Measurements from ENCODE around the gene N4BP3.
"Not testable (repeated sequence)": the region's sequence is repeated elsewhere in the genome, so short reads cannot be mapped to it uniquely, and the experiment has no call there.

N4BP3 gene

DNA sequence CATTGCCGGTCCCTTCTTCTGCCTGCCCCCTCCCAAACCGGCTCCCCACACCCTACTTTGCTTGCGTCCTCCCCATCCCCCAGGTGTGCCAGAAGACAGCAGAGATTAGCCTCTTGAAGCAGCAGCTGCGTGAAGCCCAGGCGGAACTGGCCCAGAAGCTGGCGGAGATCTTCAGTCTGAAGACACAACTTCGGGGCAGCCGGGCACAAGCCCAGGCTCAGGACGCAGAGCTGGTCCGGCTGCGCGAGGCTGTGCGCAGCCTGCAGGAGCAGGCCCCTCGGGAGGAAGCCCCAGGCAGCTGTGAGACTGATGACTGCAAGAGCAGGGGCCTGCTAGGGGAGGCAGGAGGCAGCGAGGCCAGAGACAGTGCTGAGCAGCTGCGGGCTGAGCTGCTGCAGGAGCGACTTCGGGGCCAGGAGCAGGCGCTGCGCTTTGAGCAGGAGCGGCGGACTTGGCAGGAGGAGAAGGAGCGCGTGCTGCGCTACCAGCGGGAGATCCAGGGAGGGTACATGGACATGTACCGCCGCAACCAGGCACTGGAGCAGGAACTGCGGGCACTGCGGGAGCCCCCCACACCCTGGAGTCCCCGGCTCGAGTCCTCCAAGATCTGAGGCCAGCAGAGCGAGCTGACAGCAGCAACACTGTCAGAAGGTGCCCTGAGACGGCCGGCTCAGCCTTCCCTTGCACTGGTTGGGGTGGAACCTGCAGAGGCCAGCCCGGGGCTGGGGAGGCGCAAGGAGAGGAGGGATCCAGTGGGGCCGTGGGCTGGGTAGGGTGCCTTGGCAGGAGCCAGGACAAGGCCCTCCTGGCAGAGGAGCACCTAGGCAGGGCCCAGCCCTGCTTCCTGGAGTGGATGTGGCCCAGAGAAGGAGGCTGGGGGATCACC is 8.3 kb downstream of the N4BP3 start:
- DNase-seq: no peak

GRCh38 chr5:178122346-178122745 is 9.0 kb downstream of the N4BP3 start:
- no peak for DNase-seq

GRCh38 chr5:178123094-178123965 is 10.0 kb downstream of the N4BP3 start:
- no peak for DNase-seq

- no peak for DNase-seq
Measured at GRCh38 chr5:178123966-178124925, 10.9 kb downstream of the N4BP3 start.

GRCh38 chr5:178125253-178125906 is 12.0 kb downstream of the N4BP3 start:
- DNase-seq: no peak

DNA sequence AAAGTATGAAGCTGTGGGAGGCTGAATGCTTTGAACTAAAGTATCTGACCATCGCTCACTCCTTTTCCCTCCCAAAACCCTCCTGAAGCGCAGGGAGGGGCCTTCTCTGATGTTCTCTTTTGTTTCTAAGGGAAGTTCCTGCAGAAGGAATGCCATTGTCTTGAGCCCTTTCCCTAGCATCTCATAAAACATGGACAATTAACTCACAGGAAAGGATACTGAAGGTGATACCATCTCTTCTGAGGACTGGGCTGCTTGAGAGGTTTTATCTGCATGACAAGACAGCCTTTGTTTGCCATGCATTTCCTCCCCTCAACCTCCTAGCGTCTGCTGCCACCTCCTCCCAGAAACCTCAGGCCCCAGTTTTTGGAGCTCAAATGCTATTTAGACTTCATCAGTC is 13.2 kb downstream of the N4BP3 start:
- DNase-seq: no peak

- DNase-seq: not testable (repeated sequence)
Measured at GRCh38 chr5:178127300-178128009, 14.1 kb downstream of the N4BP3 start.

GRCh38 chr5:178129296-178129695 is 16.0 kb downstream of the N4BP3 start:
- no peak for DNase-seq

DNA sequence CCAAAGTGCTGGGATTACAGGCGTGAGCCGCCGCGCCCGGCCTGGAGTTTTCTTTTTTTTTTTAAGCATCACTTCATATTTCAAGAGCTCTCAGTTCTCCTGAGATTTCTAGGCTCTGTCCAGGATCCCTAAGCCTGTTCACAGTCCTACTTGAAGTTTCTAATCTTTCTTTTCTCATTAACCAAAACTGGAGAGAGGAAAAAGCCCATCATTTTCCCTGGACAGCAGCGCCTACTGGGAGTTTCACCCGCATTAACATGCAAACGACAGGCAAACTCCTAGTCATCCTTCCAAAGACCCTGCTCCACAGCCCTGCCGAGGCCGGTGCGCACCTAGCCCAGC is 16.9 kb downstream of the N4BP3 start:
- DNase-seq: not testable (repeated sequence)

DNA sequence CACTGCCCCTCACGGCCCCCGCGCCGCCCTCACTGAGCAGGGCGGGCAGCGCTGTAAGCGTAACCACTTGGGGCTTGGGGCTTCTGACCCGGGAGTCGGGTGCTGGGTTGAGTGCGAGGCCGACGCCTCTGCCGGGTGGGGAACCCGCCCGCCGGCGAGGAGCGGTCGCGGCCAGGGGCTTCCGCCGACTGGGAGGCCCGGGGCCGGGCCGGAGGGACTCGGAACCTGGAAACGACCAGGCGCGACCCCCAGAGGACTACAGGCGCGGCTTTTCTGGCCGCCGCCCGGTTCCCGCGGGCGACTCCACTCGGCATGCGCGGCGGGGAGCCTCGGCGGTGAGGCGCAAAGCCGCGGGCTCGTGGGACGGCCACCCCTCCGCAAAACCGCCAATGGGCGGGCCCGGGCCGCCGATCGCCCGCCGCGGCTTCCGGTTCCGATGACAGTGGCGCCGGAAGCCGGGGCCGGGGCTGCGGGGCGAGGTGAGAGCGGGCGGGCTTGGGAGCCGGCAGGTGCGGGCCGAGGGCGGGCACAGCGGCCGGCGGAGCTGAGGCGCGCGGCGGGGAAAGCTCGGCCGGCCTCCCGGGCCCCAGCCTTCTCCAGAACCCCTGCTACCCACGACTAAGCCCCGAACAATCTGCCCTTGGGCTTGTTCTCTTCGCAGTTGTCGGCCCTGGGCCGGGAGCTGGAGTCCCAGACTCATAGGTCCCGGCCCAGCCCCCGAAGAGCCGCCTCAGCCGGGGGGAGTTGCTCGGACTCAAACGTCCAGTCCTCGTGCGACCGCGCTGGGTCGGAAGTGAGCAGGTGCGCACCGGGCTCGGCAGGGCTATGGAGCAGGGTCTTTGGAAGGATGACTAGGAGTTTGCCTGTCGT is 17.5 kb downstream of the N4BP3 start, which contains the start of gene RMND5B:
Gene RMND5B, plus strand, starts transcription at position 439 of the 870 bp plus-strand sequence. CDS start 7,106 bp downstream, outside the sequence.
- DNase-seq: peak in 51 of 56 donors; percentile 14 to 88 (median 67)

DNA sequence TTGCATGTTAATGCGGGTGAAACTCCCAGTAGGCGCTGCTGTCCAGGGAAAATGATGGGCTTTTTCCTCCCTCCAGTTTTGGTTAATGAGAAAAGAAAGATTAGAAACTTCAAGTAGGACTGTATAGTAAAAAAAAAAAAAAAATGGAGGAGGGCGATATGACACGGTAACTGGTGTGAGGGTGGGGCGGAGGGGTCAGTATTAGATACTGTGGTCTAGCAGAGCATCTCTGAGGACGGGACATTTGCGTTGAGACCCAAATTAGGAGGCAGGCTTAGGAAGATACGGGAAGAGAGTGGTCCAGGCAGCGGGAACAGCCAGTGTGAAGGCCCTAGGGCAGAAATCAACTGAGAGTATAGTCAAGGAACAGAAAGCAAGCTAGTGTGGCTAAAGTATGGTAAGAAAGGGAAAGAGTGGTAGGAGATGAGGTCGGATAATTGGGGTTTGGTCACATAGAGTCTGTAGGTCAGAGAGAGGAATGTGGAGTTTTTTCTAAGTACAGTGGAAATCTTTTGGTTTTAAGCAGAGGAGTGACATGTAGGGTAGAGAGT is 18.2 kb downstream of the N4BP3 start:
- no peak for DNase-seq

- DNase-seq: no peak
Measured at GRCh38 chr5:178136990-178137389, 23.7 kb downstream of the N4BP3 start.

DNA sequence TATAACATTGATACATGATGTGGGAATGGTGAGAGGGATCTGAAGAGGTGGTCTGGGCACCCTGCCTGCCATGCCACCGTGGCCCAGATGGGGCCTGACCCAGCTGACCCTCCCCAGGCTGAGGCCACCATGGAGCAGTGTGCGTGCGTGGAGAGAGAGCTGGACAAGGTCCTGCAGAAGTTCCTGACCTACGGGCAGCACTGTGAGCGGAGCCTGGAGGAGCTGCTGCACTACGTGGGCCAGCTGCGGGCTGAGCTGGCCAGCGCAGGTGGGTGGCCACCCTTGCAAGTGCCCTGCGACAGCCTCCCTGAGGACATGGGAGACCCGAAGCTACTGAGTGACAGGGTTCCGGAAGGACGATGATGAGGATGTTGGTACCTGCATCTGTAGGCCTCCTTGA is 24.7 kb downstream of the N4BP3 start:
- no peak for DNase-seq

- DNase-seq: no peak
Measured at GRCh38 chr5:178141550-178141949, 28.2 kb downstream of the N4BP3 start.

GRCh38 chr5:178142642-178143041 is 29.3 kb downstream of the N4BP3 start:
- DNase-seq: no peak

GRCh38 chr5:178143246-178143645 is 29.9 kb downstream of the N4BP3 start:
- DNase-seq: no peak

- peak in 4 of 56 donors; percentile 12 to 42 (median 19) for DNase-seq
Measured at GRCh38 chr5:178143901-178144300, 30.6 kb downstream of the N4BP3 start.
